DND-41 (cell line): Measurements from ENCODE around the gene KPTN.

Experiments used
- EZH2 ChIP-seq: IDR thresholded peaks from 3 replicates; pipeline ENCODE4 v1.6.1; 2012; ENCODE audit warnings: borderline replicate concordance, low read depth, mild to moderate bottlenecking, moderate library complexity, low read length, inconsistent platforms; ENCODE audit not compliant: severe bottlenecking
- TF ChIP-seq, protein P1 (sequence below): IDR thresholded peaks from 2 replicates; pipeline ENCODE4 v1.5.1; 2012; ENCODE audit warnings: borderline replicate concordance, low read length, moderate library complexity, mild to moderate bottlenecking; ENCODE audit not compliant: poor library complexity, severe bottlenecking; ENCODE audit errors: extremely low read depth

DNA sequence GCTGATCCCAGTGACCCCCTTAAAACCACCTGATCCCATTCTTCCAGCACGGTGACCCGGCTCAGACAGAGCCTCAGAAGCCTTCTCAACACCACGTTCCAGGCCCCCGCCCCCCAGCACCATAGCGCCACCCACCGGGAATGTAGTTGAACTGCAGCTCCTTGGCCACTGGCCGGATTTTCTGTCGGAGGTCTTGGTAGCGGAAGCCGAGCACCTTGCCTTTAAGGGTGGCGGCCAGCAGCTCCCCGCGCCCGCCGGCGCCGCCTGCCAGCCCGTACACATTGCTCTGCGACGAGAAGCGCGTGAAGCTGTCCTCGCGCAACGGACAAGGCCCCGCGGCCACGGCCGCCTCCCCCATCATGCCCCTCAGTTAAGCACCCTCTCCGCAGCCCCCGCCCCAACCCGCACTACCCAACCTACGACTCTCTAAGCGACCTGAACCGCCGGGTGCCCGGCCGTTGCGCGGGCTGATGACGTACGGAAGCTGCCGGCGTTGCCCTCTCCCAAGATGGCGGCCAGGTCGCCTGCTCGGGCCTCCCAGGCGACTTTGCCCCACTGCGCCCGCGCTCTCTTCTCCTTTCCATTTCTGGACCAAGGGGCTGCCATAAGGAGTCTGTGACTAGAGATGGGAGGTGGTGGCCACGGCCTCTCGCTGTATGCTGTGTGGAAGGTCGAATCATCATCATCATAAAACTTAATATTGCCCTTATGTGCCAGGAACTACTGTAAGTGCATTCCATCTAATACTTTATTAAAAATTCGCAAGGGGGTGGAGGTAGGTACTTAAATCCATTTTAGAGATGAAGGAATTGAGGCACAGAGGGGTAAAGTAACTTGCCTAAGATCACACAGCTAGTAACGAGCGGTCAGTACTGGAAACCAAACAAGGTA lies at the start of gene KPTN:
- TF ChIP-seq, protein P1, sequence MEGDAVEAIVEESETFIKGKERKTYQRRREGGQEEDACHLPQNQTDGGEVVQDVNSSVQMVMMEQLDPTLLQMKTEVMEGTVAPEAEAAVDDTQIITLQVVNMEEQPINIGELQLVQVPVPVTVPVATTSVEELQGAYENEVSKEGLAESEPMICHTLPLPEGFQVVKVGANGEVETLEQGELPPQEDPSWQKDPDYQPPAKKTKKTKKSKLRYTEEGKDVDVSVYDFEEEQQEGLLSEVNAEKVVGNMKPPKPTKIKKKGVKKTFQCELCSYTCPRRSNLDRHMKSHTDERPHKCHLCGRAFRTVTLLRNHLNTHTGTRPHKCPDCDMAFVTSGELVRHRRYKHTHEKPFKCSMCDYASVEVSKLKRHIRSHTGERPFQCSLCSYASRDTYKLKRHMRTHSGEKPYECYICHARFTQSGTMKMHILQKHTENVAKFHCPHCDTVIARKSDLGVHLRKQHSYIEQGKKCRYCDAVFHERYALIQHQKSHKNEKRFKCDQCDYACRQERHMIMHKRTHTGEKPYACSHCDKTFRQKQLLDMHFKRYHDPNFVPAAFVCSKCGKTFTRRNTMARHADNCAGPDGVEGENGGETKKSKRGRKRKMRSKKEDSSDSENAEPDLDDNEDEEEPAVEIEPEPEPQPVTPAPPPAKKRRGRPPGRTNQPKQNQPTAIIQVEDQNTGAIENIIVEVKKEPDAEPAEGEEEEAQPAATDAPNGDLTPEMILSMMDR: peak; percentile 100
- no peak for TF ChIP-seq EZH2
